Suppressor macrophage treated with lipopolysaccharide for 1 hour (primary cell): ENCODE results near the gene FN1.
A peak's percentile ranks its signal among the peaks of the same experiment; 100 is the strongest.

Experiments
- DNase-seq, 3 donors: peaks; one replicate each; pipeline ENCODE4 v3.0.0-alpha.2; 2020 to 2022

Gene FN1

DNA sequence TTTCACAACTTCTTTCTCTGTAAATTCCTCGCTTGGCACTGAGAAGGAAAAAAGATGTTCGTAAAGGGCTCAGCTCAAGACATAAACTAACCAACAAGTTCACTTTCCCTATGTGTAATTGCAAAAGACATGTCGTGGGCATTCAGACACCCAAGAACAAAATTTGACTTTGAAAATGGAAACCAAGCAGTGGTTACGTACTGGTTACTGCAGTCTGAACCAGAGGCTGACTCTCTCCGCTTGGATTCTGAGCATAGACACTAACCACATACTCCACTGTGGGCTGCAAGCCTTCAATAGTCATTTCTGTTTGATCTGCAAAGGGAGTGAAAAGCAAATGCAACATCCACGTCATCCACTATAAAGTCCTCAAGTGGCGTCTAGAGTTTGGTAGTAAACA lies 53.9 kb downstream of the FN1 start:
- DNase-seq = no peak

DNA sequence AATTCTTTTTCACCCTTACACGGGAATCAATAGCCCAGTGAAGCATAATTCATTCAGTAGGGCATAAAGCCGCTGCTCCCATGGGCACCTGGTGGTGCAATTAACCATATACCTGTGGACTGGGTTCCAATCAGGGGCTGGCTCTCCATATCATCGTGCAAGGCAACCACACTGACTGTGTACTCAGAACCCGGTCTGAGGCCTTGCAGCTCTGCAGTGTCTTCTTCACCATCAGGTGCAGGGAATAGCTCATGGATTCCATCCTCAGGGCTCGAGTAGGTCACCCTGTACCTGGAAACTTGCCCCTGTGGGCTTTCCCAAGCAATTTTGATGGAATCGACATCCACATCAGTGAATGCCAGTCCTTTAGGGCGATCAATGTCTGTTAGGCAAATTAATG lies 55.2 kb downstream of the FN1 start:
- DNase-seq = no peak

DNA sequence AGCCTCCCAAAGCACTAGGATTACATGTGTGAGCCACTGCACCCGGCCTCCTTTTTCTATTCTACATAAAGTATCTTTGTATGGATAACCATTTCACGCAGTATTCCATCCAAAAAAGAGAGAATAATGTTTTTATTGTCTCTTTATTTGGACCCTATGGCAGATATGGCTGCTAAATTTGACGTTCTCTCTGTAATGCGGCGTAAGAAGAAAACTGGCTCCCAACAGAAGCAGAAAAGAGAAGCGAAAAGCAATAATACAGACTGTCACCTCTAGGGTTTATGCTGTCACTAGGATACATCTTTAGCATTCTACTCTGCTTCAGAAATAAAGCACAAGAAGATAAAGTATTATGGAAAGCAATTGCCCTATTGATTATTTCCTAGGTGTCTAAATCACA lies 55.9 kb downstream of the FN1 start:
- no peak for DNase-seq

DNA sequence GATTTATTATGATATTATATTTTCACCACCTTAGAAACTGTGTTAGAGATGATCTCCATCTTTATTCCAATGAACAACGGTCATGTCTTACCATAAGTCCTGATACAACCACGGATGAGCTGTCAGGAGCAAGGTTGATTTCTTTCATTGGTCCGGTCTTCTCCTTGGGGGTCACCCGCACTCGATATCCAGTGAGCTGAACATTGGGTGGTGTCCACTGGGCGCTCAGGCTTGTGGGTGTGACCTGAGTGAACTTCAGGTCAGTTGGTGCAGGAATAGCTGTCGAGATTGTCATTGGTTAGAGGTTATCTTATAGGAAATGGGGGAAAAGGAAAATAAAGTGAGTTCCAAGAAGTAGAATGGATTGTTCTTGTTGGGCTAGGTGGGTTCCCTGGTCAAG lies 56.8 kb downstream of the FN1 start:
- DNase-seq = no peak

DNA sequence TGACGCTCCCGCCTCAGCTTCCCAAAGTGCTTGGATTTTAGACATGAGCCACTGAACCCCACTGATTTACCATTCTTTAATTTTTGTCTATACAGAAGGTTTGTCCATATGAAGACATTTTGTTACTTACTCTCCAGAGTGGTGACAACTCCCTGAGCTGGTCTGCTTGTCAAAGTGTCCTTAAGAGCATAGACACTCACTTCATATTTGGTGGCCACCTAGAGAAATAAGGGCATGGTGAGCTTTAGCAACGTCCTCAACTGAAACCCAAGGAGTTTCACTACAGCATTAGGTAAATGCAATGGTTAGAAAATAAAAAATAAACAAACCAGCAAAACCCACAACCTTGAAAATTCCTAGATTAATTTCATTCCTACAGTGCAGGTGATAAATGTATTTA lies 57.8 kb downstream of the FN1 start:
- DNase-seq = no peak

DNA sequence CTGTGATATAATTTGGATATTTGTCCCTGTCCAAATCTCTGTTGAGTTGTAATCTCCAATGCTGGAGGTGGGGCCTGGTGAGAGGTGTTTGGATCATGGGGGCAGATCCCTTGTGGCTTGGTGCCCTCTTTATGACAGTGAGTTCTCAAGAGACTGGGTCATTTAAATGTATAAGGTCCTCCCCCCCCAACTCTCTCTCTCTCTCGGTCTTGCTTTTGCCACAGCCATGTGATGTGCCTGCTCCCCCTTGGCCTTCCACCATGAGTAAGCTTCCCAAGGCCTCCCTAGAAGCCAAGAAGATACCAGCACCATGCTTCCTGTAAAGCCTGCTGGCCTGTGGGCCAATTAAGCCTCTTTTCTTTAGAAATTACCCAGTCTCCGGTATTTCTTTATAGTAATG lies 58.6 kb downstream of the FN1 start:
- DNase-seq = no peak

DNA sequence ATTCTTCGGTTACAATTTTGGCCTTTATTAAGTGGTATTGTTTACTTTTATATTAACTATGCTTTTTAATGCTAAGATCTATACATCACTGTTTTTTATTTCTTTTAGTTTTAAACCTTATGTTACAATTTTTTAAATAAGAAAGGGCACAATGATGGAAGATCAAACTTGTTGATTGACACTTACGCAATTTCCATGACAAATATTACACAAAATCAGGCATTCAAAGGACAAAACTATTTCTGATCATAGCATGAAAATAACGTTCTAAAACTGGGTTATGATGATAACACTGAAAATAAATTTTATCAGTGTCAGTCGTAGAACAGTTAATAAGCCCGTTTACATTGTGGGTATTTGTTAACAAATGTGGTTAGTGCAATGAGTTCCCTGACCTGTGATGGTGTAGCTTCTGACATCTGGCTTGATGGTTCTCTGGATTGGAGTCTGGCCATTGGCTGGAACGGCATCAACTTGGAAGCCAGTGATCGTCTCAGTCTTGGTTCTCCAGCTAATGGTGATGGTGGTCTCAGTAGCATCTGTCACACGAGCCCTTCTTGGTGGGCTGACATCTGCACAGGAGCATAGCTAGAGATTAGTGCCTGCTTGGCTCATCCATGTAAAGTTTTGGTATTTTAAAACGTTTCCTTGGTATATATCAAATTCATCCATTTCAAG lies 59.6 kb downstream of the FN1 start:
- no peak for DNase-seq

DNA sequence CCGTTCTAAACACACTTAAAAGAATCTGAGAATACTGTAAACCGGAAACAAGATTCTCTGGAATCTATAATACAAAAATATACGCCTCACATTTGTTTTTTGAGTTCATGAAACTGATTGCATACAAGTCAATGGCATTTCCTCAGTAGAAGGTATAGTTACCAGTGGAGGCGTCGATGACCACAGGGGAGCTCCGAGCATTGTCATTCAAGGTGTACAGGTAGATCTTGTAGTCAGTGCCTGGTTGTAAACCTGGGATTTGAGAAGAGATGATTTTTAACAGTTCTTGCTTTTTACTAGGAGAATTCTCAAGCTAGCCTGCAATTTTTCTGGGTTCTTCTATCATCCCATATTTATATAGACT lies 60.4 kb downstream of the FN1 start:
- DNase-seq = no peak

DNA sequence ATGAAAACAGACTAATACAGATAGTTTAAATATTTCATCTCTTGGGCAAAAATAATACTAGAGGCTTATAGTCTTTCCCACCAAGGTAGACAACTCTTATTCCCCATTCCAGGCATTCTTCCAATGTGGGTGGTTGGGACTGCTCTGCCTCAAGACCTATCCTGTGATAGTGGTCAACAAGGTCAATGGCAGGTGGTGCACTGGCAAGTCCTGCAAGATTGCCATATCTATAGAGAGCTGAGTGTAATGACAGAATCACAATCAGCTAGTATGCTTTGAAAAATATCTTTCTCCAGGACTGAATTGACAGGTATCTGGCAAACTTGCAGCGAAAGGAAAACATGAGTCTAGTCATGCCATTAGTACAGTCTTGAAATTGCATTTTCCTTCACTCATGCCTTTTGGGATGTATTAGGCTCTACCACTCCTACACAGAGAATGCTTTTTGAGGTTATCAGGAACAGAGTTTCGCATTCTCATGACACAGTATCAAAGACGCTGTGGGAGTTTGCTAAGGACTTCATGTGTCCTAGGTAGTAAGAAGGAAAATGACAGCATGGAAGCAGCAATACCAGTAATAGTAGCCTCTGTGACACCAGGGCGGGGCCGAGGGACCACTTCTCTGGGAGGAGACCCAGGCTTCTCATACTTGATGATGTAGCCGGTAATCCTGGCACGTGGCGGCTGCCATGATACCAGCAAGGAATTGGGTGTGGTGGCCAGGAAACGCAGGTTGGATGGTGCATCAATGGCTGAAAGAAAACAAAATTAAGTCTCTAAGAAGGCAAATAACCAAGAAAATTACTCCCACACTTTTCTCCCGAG lies 61.0 kb downstream of the FN1 start:
- no peak for DNase-seq

DNA sequence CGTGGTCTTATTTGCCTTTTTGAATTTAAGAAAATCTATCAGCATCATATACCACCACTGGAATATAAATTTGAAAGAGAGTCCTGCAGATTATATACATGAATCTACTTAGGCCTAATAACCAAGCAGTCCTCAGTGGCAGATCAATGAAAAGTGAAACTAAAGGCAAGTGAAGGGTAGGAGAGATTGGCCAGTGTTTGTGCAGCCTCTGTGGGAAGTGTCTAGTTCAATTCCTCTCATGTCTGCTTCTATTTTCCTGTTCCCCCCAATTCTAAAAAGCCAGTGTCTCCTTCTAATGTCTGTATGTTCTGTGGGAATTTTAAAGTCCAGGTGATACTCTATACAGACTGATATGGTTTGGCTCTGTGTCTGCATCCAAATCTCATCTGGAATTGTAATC lies 61.9 kb downstream of the FN1 start:
- DNase-seq = no peak

DNA sequence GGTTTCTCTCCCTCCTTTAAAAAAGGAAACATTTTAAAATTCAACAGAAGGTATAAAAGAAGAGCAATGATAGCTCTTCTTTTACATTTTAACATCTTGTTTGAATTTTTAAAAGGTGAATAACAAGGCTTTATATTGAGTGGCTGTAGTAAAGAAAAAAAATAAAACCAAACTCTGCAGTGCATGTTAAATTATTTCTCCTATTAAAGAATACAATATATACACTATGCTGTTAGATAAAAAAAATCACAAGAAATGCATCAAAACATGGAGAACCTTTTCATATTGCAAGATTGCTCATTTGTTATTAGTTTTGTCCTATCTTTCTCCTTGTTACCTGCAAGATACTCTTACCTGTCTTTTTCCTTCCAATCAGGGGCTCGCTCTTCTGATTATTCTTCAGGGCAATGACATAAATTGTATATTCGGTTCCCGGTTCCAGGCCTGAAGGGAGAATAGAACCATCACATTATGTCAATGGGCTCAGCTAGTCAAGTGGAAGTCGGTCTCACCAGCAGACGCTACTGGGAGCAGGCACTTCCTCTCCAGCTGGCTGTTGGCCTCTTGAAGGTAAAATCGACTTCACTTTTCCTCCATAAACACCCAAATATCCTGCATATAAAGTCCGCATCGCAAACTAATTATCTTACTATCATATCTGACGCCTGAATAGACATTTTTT lies 62.8 kb downstream of the FN1 start:
- no peak for DNase-seq

DNA sequence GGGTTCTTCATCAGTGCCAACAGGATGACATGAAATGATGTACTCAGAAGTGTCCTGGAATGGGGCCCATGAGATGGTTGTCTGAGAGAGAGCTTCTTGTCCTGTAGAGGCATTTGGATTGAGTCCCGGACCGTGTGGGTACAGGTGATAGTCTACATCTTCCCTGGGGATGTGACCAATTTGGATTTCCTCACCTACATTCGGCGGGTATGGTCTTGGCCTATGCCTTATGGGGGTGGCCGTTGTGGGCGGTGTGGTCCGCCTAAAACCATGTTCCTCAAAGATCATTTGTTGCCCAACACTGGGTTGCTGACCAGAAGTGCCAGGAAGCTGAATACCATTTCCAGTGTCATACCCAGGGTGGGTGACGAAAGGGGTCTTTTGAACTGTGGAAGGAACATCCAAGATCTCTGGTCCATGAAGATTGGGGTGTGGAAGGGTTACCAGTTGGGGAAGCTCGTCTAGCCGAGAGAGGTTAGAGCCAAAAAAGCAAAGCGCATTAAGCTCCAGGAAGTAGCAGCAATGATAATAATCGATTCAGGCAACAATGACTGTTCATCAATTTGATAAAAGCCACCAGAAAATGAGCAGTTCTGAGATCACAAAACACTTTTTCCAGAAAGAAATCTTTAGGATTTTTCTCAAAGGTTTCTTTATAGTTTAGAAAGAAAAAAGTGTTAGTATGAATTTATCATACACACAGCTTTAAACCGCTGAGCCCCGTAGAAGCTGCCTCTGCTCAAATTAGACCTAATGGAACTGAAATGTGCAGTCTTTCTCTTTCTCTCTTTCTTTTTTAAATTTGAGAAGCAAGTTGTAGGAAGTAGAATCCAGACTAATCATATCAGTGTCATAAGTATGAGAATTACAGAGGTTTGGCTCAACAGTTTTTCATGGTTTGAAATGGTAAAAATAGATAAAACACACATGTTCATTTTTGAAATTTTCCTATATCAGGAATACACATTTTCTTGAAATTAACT lies 63.7 kb downstream of the FN1 start:
- no peak for DNase-seq

DNA sequence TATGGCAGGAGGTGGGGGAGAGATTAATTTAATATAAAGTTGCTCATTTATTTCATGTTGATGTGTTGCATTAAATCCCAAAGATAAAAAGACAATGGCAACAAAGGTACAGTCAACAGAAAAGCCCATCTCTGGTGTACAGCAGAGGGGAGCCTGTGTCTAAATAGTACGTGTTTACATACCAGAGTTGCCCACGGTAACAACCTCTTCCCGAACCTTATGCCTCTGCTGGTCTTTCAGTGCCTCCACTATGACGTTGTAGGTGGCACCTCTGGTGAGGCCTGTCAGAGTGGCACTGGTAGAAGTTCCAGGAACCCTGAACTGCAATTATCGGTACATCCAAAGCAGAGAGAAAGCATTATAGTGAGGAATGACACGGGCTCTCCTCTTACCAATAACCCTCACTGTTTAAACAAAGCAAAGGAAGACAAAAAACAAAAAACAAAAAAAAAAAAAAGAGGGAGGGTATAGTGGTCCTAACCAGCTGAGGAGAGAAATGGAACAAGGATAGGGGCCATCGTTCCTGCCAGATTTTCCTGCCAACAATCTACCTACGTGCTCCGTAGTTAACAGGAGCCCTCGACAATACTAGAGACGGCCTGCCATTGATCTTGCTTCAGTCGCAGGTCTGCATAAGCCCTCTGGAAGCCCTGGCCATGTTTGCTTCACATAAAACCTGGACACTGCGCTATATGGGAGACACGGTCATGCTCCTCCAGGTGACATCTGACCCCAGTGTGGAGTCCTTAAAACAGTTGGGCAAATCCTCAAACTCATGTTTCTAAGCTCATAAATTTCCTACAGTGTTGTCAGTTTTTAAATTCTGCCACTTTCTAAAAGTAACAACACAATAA lies 65.5 kb downstream of the FN1 start:
- DNase-seq = no peak

DNA sequence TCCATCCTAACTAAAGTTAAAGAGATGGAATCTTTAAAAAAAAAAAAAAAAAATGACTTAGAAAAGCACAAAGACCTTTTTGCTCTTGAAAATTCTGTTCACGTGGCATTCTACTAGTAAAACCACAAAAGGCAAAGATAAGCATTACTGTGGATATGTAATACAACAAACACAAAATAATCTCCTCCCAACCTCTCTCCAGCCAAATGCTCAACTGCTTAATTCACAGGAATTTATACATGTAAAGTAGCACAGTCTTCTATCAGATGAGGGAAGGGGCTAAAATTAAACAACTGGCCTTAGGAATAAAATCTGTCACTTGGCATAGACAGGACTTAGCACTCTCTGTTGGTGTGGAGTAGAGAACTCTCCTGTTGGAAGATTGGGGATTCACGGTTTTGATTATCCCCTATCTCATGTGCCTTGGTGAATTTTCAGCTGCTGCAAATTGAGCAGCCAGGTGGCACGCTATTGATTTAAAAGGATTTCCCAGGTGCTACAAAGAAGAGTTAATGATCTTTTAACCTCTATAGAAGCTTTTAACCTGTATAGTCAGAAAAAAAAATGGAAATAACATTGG lies 66.6 kb downstream of the FN1 start:
- no peak for DNase-seq

DNA sequence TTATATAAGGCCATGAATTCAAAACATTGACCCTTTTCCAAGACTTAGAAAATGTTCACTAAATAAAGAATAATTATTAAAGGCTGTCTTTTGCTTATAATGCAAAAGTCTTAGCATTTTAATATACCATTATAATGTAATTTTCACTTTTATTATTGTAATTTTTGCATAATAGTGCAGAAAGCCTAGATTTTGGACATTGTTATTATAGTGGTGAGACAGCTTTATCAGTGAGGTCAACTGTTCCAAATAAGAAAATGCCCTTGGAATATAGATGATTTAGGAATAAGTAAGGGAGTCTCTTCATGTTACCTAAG lies 67.4 kb downstream of the FN1 start:
- no peak for DNase-seq

DNA sequence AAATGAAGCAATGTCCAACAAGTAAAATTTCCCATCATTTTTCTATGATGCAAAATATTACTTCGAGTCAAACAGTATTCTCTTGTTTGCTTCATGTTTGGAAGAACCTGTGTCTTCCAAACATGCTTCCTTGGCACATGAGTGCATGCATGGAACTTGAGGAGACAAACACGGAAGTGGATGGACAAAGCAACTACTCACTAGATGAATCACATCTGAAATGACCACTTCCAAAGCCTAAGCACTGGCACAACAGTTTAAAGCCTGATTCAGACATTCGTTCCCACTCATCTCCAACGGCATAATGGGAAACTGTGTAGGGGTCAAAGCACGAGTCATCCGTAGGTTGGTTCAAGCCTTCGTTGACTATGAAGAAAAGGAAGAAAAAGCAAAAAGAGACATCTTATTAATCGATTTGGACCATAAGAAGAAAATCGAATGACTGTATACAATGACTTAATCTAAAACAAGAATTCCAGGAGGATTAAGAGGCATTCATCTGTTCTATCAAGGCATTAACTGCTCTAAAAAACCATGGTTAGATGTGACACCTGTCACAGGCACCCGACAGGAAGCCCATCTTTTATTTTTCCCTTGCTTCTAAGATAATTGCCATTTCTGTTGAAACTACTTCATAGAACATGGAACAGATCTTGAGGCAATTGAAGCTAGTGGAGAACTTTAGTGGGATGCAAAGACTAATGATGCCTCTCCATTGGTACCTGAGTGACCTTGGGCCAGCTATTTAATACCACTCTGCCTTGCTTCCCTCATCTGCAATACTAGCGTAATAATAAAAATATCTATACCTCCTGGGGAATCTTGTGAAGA lies 68.0 kb downstream of the FN1 start:
- DNase-seq = peak; percentile 32 to 66 (median 52)

DNA sequence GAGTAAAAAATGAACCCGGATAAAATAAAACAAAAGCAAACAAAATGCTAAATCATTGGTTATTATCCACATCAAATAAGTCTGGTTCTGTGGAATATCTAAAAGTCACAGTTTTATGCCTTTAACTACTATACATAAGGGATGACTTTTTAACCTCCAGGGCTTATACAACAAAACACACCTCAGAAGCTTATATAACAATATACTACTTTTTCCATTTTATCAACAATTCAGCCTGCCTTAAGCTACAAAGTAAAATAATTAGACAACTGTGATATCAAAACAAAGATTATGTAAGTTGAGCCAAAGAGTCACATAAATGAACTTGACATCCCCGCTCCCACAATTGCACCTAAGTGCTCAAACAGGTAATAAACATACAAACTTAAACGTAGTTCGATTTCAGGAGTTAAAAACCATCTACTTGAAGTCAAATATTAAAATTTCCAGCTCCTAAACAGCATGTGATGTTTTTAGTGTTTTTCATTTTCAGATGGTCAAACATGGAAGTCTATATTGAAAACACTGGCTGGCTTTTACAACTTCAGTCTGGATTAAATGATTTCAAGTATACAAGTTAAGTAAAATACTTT lies 69.3 kb downstream of the FN1 start:
- DNase-seq = no peak

DNA sequence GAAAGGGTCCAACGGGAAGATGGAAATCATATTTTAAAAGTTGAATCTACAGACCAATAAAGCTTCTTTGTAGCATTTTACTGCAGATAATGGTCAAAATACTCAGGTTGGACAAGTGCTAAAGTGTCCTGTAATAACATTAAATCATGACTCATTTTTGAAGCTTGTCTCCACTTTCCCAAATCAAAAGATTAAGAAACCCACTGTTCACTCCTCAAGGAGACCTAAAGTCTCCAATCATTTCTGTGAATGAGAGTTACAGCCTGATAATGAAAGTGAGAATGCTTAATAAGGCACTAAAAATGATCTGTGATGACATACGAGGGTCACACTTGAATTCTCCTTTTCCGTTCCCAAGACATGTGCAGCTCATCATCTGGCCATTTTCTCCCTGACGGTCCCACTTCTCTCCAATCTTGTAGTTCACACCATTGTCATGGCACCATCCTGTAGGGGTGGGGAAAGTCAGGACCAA lies 70.6 kb downstream of the FN1 start:
- no peak for DNase-seq

DNA sequence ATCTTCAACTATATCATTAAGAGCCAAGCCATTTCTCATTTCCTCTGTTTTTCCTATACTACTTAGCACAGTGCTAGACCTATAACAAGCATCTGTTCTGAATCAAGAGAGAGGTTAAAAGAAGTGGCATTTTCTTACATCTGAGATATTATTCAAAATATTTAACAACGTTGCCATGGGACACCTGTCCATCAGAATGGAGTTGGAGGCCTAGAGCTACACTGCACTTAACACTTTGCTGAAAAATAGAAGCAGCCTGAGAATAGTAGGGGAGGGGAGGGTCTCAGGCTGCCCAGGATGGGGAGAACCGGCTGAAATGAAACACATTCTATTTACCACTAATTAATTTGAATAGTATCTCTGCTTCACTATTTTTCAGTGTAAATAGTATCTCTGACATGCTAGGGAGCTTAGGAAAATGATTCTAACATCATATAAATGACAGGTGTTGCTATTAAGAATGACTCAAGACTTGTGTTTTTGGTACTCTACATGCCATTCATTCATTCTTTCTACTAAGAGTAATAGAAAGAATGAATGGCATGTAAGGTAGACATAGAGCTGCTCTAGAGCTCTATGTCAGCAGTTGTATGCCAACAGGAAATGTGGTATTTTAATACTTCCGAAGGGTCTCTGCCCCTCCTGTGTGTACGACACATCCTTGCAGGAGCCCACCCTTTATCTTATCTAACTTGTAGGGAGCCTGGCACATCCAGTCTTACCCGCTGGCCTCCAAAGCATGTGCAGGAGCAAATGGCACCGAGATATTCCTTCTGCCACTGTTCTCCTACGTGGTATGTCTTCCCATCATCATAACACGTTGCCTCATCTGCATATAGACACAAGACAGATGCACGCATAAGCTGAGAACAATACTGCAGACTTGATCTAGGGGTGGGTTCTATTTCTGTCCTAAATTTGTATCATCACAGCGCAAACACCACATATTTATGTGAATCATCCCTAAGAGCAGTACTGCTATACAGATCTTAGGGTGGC lies 71.4 kb downstream of the FN1 start:
- DNase-seq = no peak
